ENCODE data around the gene MEIS2.

The MEIS2 gene

GRCh38 chr15:37097144-37097919 is 3.0 kb downstream of the MEIS2 start:
- no peak for DNase-seq

- DNase-seq: no peak
Measured at GRCh38 chr15:37096558-37097143, 3.7 kb downstream of the MEIS2 start.

- no peak for DNase-seq
Measured at GRCh38 chr15:37095770-37096557, 4.4 kb downstream of the MEIS2 start.

- DNase-seq: no peak
Measured at GRCh38 chr15:37094915-37095711, 5.2 kb downstream of the MEIS2 start.

GRCh38 chr15:37094333-37094914 is 5.9 kb downstream of the MEIS2 start:
- DNase-seq: no peak

GRCh38 chr15:37093480-37094332 is 6.6 kb downstream of the MEIS2 start:
- no peak for DNase-seq

- no peak for DNase-seq
Measured at GRCh38 chr15:37090543-37091175, 9.7 kb downstream of the MEIS2 start.

GRCh38 chr15:37088436-37088835 is 11.9 kb downstream of the MEIS2 start:
- DNase-seq: no peak

GRCh38 chr15:37087131-37087588 is 13.2 kb downstream of the MEIS2 start:
- DNase-seq: no peak

GRCh38 chr15:37086521-37086920 is 13.8 kb downstream of the MEIS2 start:
- DNase-seq: no peak

- no peak for DNase-seq
Measured at GRCh38 chr15:37086120-37086519, 14.2 kb downstream of the MEIS2 start.

GRCh38 chr15:37084602-37085001 is 15.7 kb downstream of the MEIS2 start:
- DNase-seq: no peak

GRCh38 chr15:37083610-37084009 is 16.7 kb downstream of the MEIS2 start:
- no peak for DNase-seq

- no peak for DNase-seq
Measured at GRCh38 chr15:37081983-37082382, 18.4 kb downstream of the MEIS2 start.

GRCh38 chr15:37080261-37080921 is 20.0 kb downstream of the MEIS2 start:
- DNase-seq: no peak

GRCh38 chr15:37079726-37080125 is 20.6 kb downstream of the MEIS2 start:
- no peak for DNase-seq

- no peak for DNase-seq
Measured at GRCh38 chr15:37078566-37078965, 21.8 kb downstream of the MEIS2 start.

- DNase-seq: no peak
Measured at GRCh38 chr15:37077623-37078351, 22.6 kb downstream of the MEIS2 start.

- DNase-seq: no peak
Measured at GRCh38 chr15:37076543-37076942, 23.8 kb downstream of the MEIS2 start.

- no peak for DNase-seq
Measured at GRCh38 chr15:37075777-37076176, 24.6 kb downstream of the MEIS2 start.
